Progenitor cell of endocrine pancreas (in vitro differentiated cells): ENCODE data around the gene SHC2. TPM values are rescaled to one million over a fixed set of nuclear protein-coding genes. Genes with fewer than 3 reads are reported as not detected.
A peak's percentile ranks its signal among the peaks of the same experiment; 100 is the strongest.
"Not testable (repeated sequence)": the region's sequence is repeated elsewhere in the genome, so short reads cannot be mapped to it uniquely, and the experiment has no call there.

Source experiments
- DNase-seq: peaks from one replicate; pipeline ENCODE4 v3.0.0; 2021; ENCODE audit warnings: low spot score; ENCODE audit not compliant: unreplicated experiment
- H3K27ac Mint-ChIP-seq: 2 replicates; pipeline ENCODE4 v1.8.0; 2021; ENCODE audit warnings: mild to moderate bottlenecking, moderate library complexity, mixed read lengths
- H3K27me3 Mint-ChIP-seq: 2 replicates; pipeline ENCODE4 v1.8.0; 2021; ENCODE audit warnings: mixed read lengths
- H3K36me3 Mint-ChIP-seq: 2 replicates; pipeline ENCODE4 v1.8.0; 2022; ENCODE audit warnings: mixed read lengths; ENCODE audit not compliant: insufficient read depth
- H3K4me1 Mint-ChIP-seq: 2 replicates; pipeline ENCODE4 v1.8.0; 2021; ENCODE audit warnings: low read depth, mixed read lengths
- H3K4me3 Mint-ChIP-seq: 2 replicates; pipeline ENCODE4 v1.8.0; 2021; ENCODE audit warnings: low read depth, mild to moderate bottlenecking, moderate library complexity, mixed read lengths
- H3K9me3 Mint-ChIP-seq: 2 replicates; pipeline ENCODE4 v1.8.0; 2021; ENCODE audit warnings: low read depth, mixed read lengths
- CTCF ChIP-seq: fragments of 200-600 bp; sonication (generic); IDR thresholded peaks from one replicate; pipeline ENCODE4 v1.5.0; 2021; ENCODE audit warnings: antibody characterized with exemption, mild to moderate bottlenecking; ENCODE audit not compliant: unreplicated experiment
- total RNA-seq: library from RNA; stranded (reverse); gene quantifications from 2 replicates; pipeline ENCODE4 v1.2.1, GENCODE V29; 2021

SHC2 gene
- total RNA-seq, 1 donor from 2014 or later: 159 TPM

GRCh38 chr19:387777-388176 lies 73.1 kb downstream of the SHC2 start:
- no peak for TF ChIP-seq CTCF
- Mint-ChIP-seq H3K9me3 (no peaks in the 10 kb centered on the region), H3K27ac (peak overlapping the region; percentile 37), H3K36me3 (no peaks in the 10 kb centered on the region), H3K4me3 (no peak overlapping the region), H3K4me1 (peaks cover 21% of the 10 kb centered on the region), H3K27me3 (peaks cover 14% of the 10 kb centered on the region)
- DNase-seq: no peak

- not testable (repeated sequence) for H3K36me3 Mint-ChIP-seq, H3K9me3 Mint-ChIP-seq, DNase-seq, H3K27ac Mint-ChIP-seq, H3K4me3 Mint-ChIP-seq
- Mint-ChIP-seq H3K4me1 (peaks cover 21% of the 10 kb centered on the region), H3K27me3 (peaks cover 17% of the 10 kb centered on the region)
Observed at GRCh38 chr19:386632-387301, 74.1 kb downstream of the SHC2 start.

- H3K27ac Mint-ChIP-seq, H3K4me3 Mint-ChIP-seq: not testable (repeated sequence)
- H3K4me1 Mint-ChIP-seq: peaks cover 21% of the 10 kb centered on the region
Observed at GRCh38 chr19:386189-386588, 74.6 kb downstream of the SHC2 start.

GRCh38 chr19:384799-385169 lies 76.0 kb downstream of the SHC2 start:
- no peak for TF ChIP-seq CTCF
- Mint-ChIP-seq H3K27me3 (peaks cover 11% of the 10 kb centered on the region), H3K36me3 (no peaks in the 10 kb centered on the region), H3K4me3 (no peak overlapping the region), H3K27ac (no peak overlapping the region), H3K9me3 (no peaks in the 10 kb centered on the region), H3K4me1 (peaks cover 21% of the 10 kb centered on the region)
- no peak for DNase-seq

More at GRCh38 chr19:386189-386588, 74.6 kb downstream of the SHC2 start:
- H3K36me3 Mint-ChIP-seq, DNase-seq, H3K9me3 Mint-ChIP-seq: not testable (repeated sequence)
- H3K27me3 Mint-ChIP-seq: peaks cover 13% of the 10 kb centered on the region

GRCh38 chr19:383922-384798 lies 76.7 kb downstream of the SHC2 start:
- Mint-ChIP-seq H3K9me3 (no peaks in the 10 kb centered on the region), H3K27ac (peak overlapping the region; percentile 67), H3K4me3 (no peak overlapping the region), H3K27me3 (peaks cover 11% of the 10 kb centered on the region), H3K36me3 (no peaks in the 10 kb centered on the region), H3K4me1 (peaks cover 21% of the 10 kb centered on the region)
- peak; percentile 74 for TF ChIP-seq CTCF
- DNase-seq: no peak

GRCh38 chr19:383040-383439 lies 77.8 kb downstream of the SHC2 start:
- Mint-ChIP-seq H3K4me1 (peaks cover 21% of the 10 kb centered on the region), H3K4me3 (no peak overlapping the region), H3K27me3 (peaks cover 11% of the 10 kb centered on the region), H3K27ac (no peak overlapping the region), H3K9me3 (no peaks in the 10 kb centered on the region), H3K36me3 (no peaks in the 10 kb centered on the region)
- TF ChIP-seq CTCF: no peak
- DNase-seq: no peak

- H3K9me3 Mint-ChIP-seq, H3K4me3 Mint-ChIP-seq, H3K36me3 Mint-ChIP-seq, DNase-seq: not testable (repeated sequence)
- peak overlapping the region; percentile 10 for H3K27ac Mint-ChIP-seq
- H3K4me1 Mint-ChIP-seq: peaks cover 21% of the 10 kb centered on the region
- H3K27me3 Mint-ChIP-seq: peaks cover 14% of the 10 kb centered on the region
Observed at GRCh38 chr19:382578-382977, 78.3 kb downstream of the SHC2 start.

GRCh38 chr19:381901-382300 lies 78.9 kb downstream of the SHC2 start:
- not testable (repeated sequence) for H3K27ac Mint-ChIP-seq, H3K36me3 Mint-ChIP-seq, DNase-seq, H3K9me3 Mint-ChIP-seq, H3K4me3 Mint-ChIP-seq
- Mint-ChIP-seq H3K4me1 (peaks cover 19% of the 10 kb centered on the region), H3K27me3 (peaks cover 14% of the 10 kb centered on the region)

- not testable (repeated sequence) for H3K9me3 Mint-ChIP-seq
Observed at GRCh38 chr19:380618-381219, 80.1 kb downstream of the SHC2 start.

More at GRCh38 chr19:380618-381219, 80.1 kb downstream of the SHC2 start:
- H3K36me3 Mint-ChIP-seq, DNase-seq, H3K4me3 Mint-ChIP-seq, H3K27ac Mint-ChIP-seq: not testable (repeated sequence)
- Mint-ChIP-seq H3K27me3 (peaks cover 17% of the 10 kb centered on the region), H3K4me1 (peaks cover 17% of the 10 kb centered on the region)
